Keratinocyte (primary cell): ENCODE measurements around the gene CREG2. TPM values are rescaled to one million over a fixed set of nuclear protein-coding genes. Genes with fewer than 3 reads are reported as not detected.

Source experiments
- DNase-seq: peaks from one replicate; pipeline ENCODE4 v3.0.0-alpha.2; 2011; ENCODE audit warnings: low read depth, missing footprints, low spot score
- FAIRE-seq: peaks from 2 replicates; lab custom pipeline; 2011; peaks lifted over from hg19 to GRCh38; lab: Jason Lieb, UNC
- H2AFZ ChIP-seq: 2 replicates; pipeline ENCODE4 v1.6.0; 2012; ENCODE audit warnings: low read length, control low read depth, inconsistent platforms; ENCODE audit not compliant: control insufficient read depth
- H3K27ac ChIP-seq: 2 replicates; pipeline ENCODE4 v1.5.1; 2011; ENCODE audit warnings: low read length; ENCODE audit not compliant: control insufficient read depth, insufficient read depth
- H3K27me3 ChIP-seq: 3 replicates; pipeline ENCODE4 v1.6.0; 2011; ENCODE audit warnings: low read length; ENCODE audit not compliant: control insufficient read depth, insufficient read depth; ENCODE audit errors: extremely low read depth
- H3K36me3 ChIP-seq, 2 experiments: 2 replicates in 1 of 2; 3 replicates in 1 of 2; pipeline ENCODE4 v1.5.1; 2011; ENCODE audit warnings: low read length in 2 of 2, mild to moderate bottlenecking in 1 of 2; ENCODE audit not compliant: control insufficient read depth in 2 of 2, insufficient read depth in 2 of 2; ENCODE audit errors: extremely low read depth in 1 of 2
- H3K4me1 ChIP-seq: 3 replicates; pipeline ENCODE4 v1.5.1; 2011; ENCODE audit warnings: low read length; ENCODE audit not compliant: control insufficient read depth, insufficient read depth; ENCODE audit errors: extremely low read depth
- H3K4me2 ChIP-seq: 3 replicates; pipeline ENCODE4 v1.6.0; 2011; ENCODE audit warnings: low read depth, low read length; ENCODE audit not compliant: control insufficient read depth, insufficient read depth; ENCODE audit errors: extremely low read depth
- H3K4me3 ChIP-seq, 3 experiments: fragments of 200-600 bp in 1 of 3; sonication (generic) in 1 of 3; 2 replicates in 2 of 3; 3 replicates in 1 of 3; pipeline ENCODE4 v1.5.1; 2011 to 2016; ENCODE audit warnings: low read length in 3 of 3, mild to moderate bottlenecking in 3 of 3, control low read depth in 2 of 3, inconsistent platforms in 1 of 3, low read depth in 1 of 3, mixed read lengths in 1 of 3, mixed run types in 1 of 3, moderate library complexity in 1 of 3; ENCODE audit not compliant: control insufficient read depth in 2 of 3, insufficient read depth in 2 of 3; ENCODE audit errors: extremely low read depth in 1 of 3
- H3K79me2 ChIP-seq: 2 replicates; pipeline ENCODE4 v1.6.0; 2012; ENCODE audit warnings: low read length; ENCODE audit not compliant: control insufficient read depth, insufficient read depth
- H3K9ac ChIP-seq: 3 replicates; pipeline ENCODE4 v1.6.0; 2011; ENCODE audit warnings: low read length; ENCODE audit not compliant: control insufficient read depth, insufficient read depth; ENCODE audit errors: extremely low read depth
- H3K9me1 ChIP-seq: 3 replicates; pipeline ENCODE4 v1.6.0; 2011; ENCODE audit warnings: low read length; ENCODE audit not compliant: control insufficient read depth, insufficient read depth; ENCODE audit errors: extremely low read depth
- H3K9me3 ChIP-seq: 2 replicates; pipeline ENCODE4 v1.5.1; 2012; ENCODE audit warnings: low read depth, low read length; ENCODE audit not compliant: control insufficient read depth
- H4K20me1 ChIP-seq: 3 replicates; pipeline ENCODE4 v1.6.0; 2011; ENCODE audit warnings: low read length; ENCODE audit not compliant: control insufficient read depth, insufficient read depth; ENCODE audit errors: extremely low read depth
- EZH2 ChIP-seq: IDR thresholded peaks from one replicate; pipeline ENCODE4 v1.6.1; 2012; ENCODE audit warnings: inconsistent platforms, mild to moderate bottlenecking, low read length, moderate library complexity
- dilution Hi-C: fragments of 300-500 bp; cut with MboI; formaldehyde crosslinking; loops from one replicate; pipeline ENCODE4 v1.7.0; 2020; ENCODE audit warnings: low sequenced_read_pairs; ENCODE audit not compliant: extremely low pct_ligation_motif_present
- polyA plus RNA-seq, 5 experiments: library from polyadenylated mRNA; depleted of rRNA in 3 of 5; stranded (reverse) in 3 of 5; stranded (forward) in 1 of 5; unstranded in 1 of 5; fragments of >200 nt; gene quantifications; 1 replicate in 1 of 5; 2 replicates in 3 of 5; 3 replicates in 1 of 5; pipeline versions ENCODE4 v1.2.1 to v1.2.3, GENCODE V29; 2011 to 2012; ENCODE audit warnings: missing spikeins in 2 of 5, low read depth in 1 of 5, low replicate concordance in 1 of 5
- TF ChIP-seq, protein P1 (sequence below), 3 experiments: IDR thresholded peaks in 1 of 3; conservative IDR thresholded peaks in 1 of 3; optimal IDR thresholded peaks in 1 of 3; 2 replicates in 2 of 3; 3 replicates in 1 of 3; pipeline versions ENCODE3 to v1.5.1; 2011; ENCODE audit warnings: low read length in 3 of 3, mild to moderate bottlenecking in 3 of 3, moderate library complexity in 2 of 3, control low read depth in 1 of 3, inconsistent platforms in 1 of 3; ENCODE audit not compliant: insufficient read depth in 2 of 3; ENCODE audit errors: extremely low read depth in 1 of 3

Gene CREG2
- polyA plus RNA-seq, 1 donor (not counting 4 experiments of a cell fraction or from before 2014, with no cell fraction given) = 1.7 TPM

DNA sequence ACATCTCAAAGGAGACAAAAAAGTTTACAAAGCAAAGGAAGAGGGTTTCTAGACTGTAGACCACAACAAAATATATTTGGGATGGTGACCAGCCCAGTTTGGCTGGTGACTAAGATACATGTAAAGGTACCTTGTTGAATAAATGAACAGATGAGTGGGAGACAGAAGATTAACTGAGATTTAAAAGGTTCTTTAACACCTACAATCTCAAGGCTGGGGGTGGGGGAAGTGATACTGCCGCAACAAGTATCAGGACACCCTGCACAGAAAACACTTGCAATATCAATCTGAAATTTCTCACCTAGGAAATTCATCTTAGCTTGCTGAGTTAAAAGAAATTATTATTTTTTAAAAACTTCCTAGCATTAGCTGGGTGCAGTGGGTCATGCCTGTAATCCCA, 87.1 kb downstream of the CREG2 start:
- H3K4me1 ChIP-seq = peaks cover 3% of the 10 kb centered on the region
- peaks cover 97% of the 10 kb centered on the region for H3K79me2 ChIP-seq
- H2AFZ ChIP-seq = no peak overlapping the region
- H3K36me3 ChIP-seq = peaks cover 1 to 10% of the 10 kb centered on the region in 2 experiments
- H3K9me3 ChIP-seq = no peaks in the 10 kb centered on the region
- H4K20me1 ChIP-seq = peaks cover 21% of the 10 kb centered on the region
- DNase-seq (no peak), FAIRE-seq (no peak)
- H3K27me3 ChIP-seq = no peaks in the 10 kb centered on the region
- no peak overlapping the region for H3K4me3 ChIP-seq
- dilution Hi-C loops = no loop called here
- H3K9me1 ChIP-seq = peaks cover 3% of the 10 kb centered on the region
- no peak for TF ChIP-seq EZH2
- TF ChIP-seq, protein P1, sequence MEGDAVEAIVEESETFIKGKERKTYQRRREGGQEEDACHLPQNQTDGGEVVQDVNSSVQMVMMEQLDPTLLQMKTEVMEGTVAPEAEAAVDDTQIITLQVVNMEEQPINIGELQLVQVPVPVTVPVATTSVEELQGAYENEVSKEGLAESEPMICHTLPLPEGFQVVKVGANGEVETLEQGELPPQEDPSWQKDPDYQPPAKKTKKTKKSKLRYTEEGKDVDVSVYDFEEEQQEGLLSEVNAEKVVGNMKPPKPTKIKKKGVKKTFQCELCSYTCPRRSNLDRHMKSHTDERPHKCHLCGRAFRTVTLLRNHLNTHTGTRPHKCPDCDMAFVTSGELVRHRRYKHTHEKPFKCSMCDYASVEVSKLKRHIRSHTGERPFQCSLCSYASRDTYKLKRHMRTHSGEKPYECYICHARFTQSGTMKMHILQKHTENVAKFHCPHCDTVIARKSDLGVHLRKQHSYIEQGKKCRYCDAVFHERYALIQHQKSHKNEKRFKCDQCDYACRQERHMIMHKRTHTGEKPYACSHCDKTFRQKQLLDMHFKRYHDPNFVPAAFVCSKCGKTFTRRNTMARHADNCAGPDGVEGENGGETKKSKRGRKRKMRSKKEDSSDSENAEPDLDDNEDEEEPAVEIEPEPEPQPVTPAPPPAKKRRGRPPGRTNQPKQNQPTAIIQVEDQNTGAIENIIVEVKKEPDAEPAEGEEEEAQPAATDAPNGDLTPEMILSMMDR (optimal IDR thresholded peaks at IDR 0.05 in 1 of 3, IDR thresholded peaks at IDR 0.05 in 1 of 3, conservative IDR thresholded peaks at IDR 0.05 in 1 of 3; ENCODE audit: extremely low read depth in 1 of 3, insufficient read depth in 2 of 3, low read length in 3 of 3) = no peak
- no peak overlapping the region for H3K4me2 ChIP-seq
- no peak overlapping the region for H3K9ac ChIP-seq
- H3K27ac ChIP-seq = no peak overlapping the region

DNA sequence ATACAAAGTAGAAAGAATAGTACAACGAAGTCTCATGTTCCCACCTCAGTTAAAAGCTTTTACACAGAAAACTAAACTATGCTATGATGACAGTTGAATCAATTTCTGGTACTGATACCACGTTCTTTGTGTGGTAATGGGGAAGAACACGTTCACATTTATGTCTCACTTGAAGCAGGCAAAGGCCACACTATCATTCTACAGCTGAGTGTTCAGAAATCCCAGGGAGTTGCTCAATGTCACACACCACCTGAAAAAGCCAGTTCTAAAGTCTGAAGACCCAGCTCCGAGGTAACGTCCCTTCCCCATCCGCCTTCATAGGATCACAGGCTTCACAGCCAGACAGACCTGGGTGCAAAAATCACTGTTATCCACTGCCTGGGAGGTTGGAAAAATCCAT, 87.7 kb downstream of the CREG2 start:
- Histone ChIP-seq H2AFZ (no peak overlapping the region), H3K9me1 (peaks cover 3% of the 10 kb centered on the region), H3K27me3 (no peaks in the 10 kb centered on the region), H3K9me3 (no peaks in the 10 kb centered on the region), H3K4me3 (no peak overlapping the region), H3K4me1 (no peaks in the 10 kb centered on the region), H3K79me2 (peaks cover 97% of the 10 kb centered on the region), H3K36me3 (peaks cover 1 to 9% of the 10 kb centered on the region in 2 experiments), H3K4me2 (no peak overlapping the region), H4K20me1 (peaks cover 21% of the 10 kb centered on the region), H3K27ac (no peak overlapping the region), H3K9ac (no peak overlapping the region)
- DNase-seq (no peak), FAIRE-seq (no peak)
- dilution Hi-C loops = no loop called here
- TF ChIP-seq, protein P1 (optimal IDR thresholded peaks at IDR 0.05 in 1 of 3, IDR thresholded peaks at IDR 0.05 in 1 of 3, conservative IDR thresholded peaks at IDR 0.05 in 1 of 3; ENCODE audit: extremely low read depth in 1 of 3, insufficient read depth in 2 of 3, low read length in 3 of 3) = no peak
- TF ChIP-seq EZH2 = no peak
